Upper lobe of right lung (tissue), 1 donor: ENCODE results near the gene ZDHHC14. TPM values are rescaled to one million over a fixed set of nuclear protein-coding genes. Genes with fewer than 3 reads are reported as not detected.

ENCODE experiments used
- ATAC-seq: fragments of 200-7000 bp; cut with Tn5 transposase; one replicate; pipeline ENCODE4 v1.9.1; 2020; ENCODE audit warnings: mild to moderate bottlenecking, moderate library complexity
- DNase-seq: peaks from one replicate; pipeline ENCODE4 v3.0.0-alpha.2; 2020
- H3K27ac ChIP-seq: fragments of 200-600 bp; one replicate; pipeline ENCODE4 v1.8.0; 2022
- H3K27me3 ChIP-seq: fragments of 200-600 bp; one replicate; pipeline ENCODE4 v1.8.0; 2022; ENCODE audit warnings: mild to moderate bottlenecking
- H3K36me3 ChIP-seq: fragments of 200-600 bp; one replicate; pipeline ENCODE4 v1.8.0; 2022
- H3K4me1 ChIP-seq: fragments of 200-600 bp; one replicate; pipeline ENCODE4 v1.8.0; 2022
- H3K4me3 ChIP-seq: fragments of 200-600 bp; one replicate; pipeline ENCODE4 v1.8.0; 2022; ENCODE audit warnings: mild to moderate bottlenecking
- H3K9me3 ChIP-seq: fragments of 200-600 bp; one replicate; pipeline ENCODE4 v1.8.0; 2022
- CTCF ChIP-seq: fragments of 200-600 bp; IDR thresholded peaks from one replicate; pipeline ENCODE4 v1.8.0; 2022; ENCODE audit warnings: antibody characterized with exemption
- intact Hi-C: fragments of 100-400 bp; cut with DNase I; formaldehyde crosslinking; loops from one replicate; pipeline ENCODE4 v1.11.0; 2022
- total RNA-seq: library from RNA; stranded (reverse); fragmentation: NEBNext Ultra II Directional; extraction: Animal tissue kit (Norgen Biotek cat#: 25700); gene quantifications from one replicate; pipeline ENCODE4 v1.2.1, GENCODE V29; 2021
- donor health status: DM: no; HTN: yes; CAD: no; lungs with severe emphysema.

Gene ZDHHC14
- total RNA-seq, 1 donor from 2014 or later = 12.2 TPM

GRCh38 chr6:157552081-157552747 lies 171.2 kb downstream of the ZDHHC14 start:
- no peaks in the 10 kb centered on the region for H3K27me3 ChIP-seq
- ATAC-seq (no peak), DNase-seq (no peak)
- H3K4me1 ChIP-seq = peaks cover 3% of the 10 kb centered on the region
- no peak for TF ChIP-seq CTCF
- no peak overlapping the region for H3K4me3 ChIP-seq
- intact Hi-C loops = no loop called here
- no peaks in the 10 kb centered on the region for H3K36me3 ChIP-seq
- H3K27ac ChIP-seq = no peak overlapping the region
- H3K9me3 ChIP-seq = no peaks in the 10 kb centered on the region

GRCh38 chr6:157552820-157553485 lies 172.0 kb downstream of the ZDHHC14 start:
- intact Hi-C loops = no loop called here
- TF ChIP-seq CTCF = no peak
- Histone ChIP-seq H3K27me3 (no peaks in the 10 kb centered on the region), H3K9me3 (no peaks in the 10 kb centered on the region), H3K4me1 (peaks cover 3% of the 10 kb centered on the region), H3K36me3 (no peaks in the 10 kb centered on the region), H3K27ac (no peak overlapping the region), H3K4me3 (no peak overlapping the region)
- DNase-seq = no peak
- ATAC-seq = no peak

GRCh38 chr6:157554747-157555146 lies 173.8 kb downstream of the ZDHHC14 start:
- Histone ChIP-seq H3K4me3 (no peak overlapping the region), H3K9me3 (no peaks in the 10 kb centered on the region), H3K4me1 (no peaks in the 10 kb centered on the region), H3K36me3 (no peaks in the 10 kb centered on the region), H3K27me3 (no peaks in the 10 kb centered on the region), H3K27ac (no peak overlapping the region)
- no peak for ATAC-seq
- no peak for TF ChIP-seq CTCF
- no peak for DNase-seq
- intact Hi-C loops = no loop called here

GRCh38 chr6:157555455-157556143 lies 174.6 kb downstream of the ZDHHC14 start:
- Histone ChIP-seq H3K27me3 (no peaks in the 10 kb centered on the region), H3K36me3 (no peaks in the 10 kb centered on the region), H3K4me3 (no peak overlapping the region), H3K4me1 (no peaks in the 10 kb centered on the region), H3K27ac (no peak overlapping the region), H3K9me3 (no peaks in the 10 kb centered on the region)
- no peak for TF ChIP-seq CTCF
- ATAC-seq (no peak), DNase-seq (no peak)
- intact Hi-C loops = no loop called here

GRCh38 chr6:157556144-157556645 lies 175.2 kb downstream of the ZDHHC14 start:
- ATAC-seq (no peak), DNase-seq (no peak)
- no peak overlapping the region for H3K4me3 ChIP-seq
- no peaks in the 10 kb centered on the region for H3K27me3 ChIP-seq
- H3K36me3 ChIP-seq = no peaks in the 10 kb centered on the region
- no peak for TF ChIP-seq CTCF
- H3K4me1 ChIP-seq = no peaks in the 10 kb centered on the region
- H3K9me3 ChIP-seq = no peaks in the 10 kb centered on the region
- intact Hi-C loops = no loop called here
- H3K27ac ChIP-seq = no peak overlapping the region
